Thyroid gland (tissue), 4 donors: ENCODE data around the gene NUDT21. TPM values are rescaled to one million over a fixed set of nuclear protein-coding genes. Genes with fewer than 3 reads are reported as not detected.

Experiments used
- DNase-seq, 2 donors: peaks; one replicate each; pipeline ENCODE4 v3.0.0-alpha.2; 2019
- H3K27ac ChIP-seq, 3 donors: fragments of 200-600 bp; sonication (generic); 1 replicate in 2 of 3; 2 replicates in 1 of 3; pipeline ENCODE4 v1.5.1; 2016 to 2019; ENCODE audit warnings: mild to moderate bottlenecking in 1 of 3, moderate library complexity in 1 of 3
- H3K27me3 ChIP-seq: fragments of 200-600 bp; sonication (generic); one replicate; pipeline ENCODE4 v1.5.1; 2019
- H3K36me3 ChIP-seq, 2 donors: fragments of 200-600 bp; sonication (generic); one replicate each; pipeline ENCODE4 v1.5.1; 2016 to 2019
- H3K4me1 ChIP-seq, 2 donors: fragments of 200-600 bp; sonication (generic); one replicate each; pipeline ENCODE4 v1.5.1; 2017 to 2019
- H3K4me3 ChIP-seq, 3 donors: fragments of 200-600 bp; sonication (generic); replicated peaks in 1 of 3; 1 replicate in 2 of 3; 2 replicates in 1 of 3; pipeline ENCODE4 v1.5.1; 2016; ENCODE audit warnings: mild to moderate bottlenecking in 1 of 3
- H3K9me3 ChIP-seq: fragments of 200-600 bp; sonication (generic); one replicate; pipeline ENCODE4 v1.5.1; 2017
- POLR2A ChIP-seq, 2 donors: fragments of 450-650 bp; IDR thresholded peaks; one replicate each; pipeline ENCODE4 v1.6.1; 2017; ENCODE audit warnings: antibody characterized with exemption in 2 of 2, mild to moderate bottlenecking in 2 of 2, moderate library complexity in 1 of 2
- WGBS, 2 donors: methylation state at CpG; one replicate each; pipeline ENCODE4 v1.1.5; 2017; 5-methylcytosine and 5-hydroxymethylcytosine counted together
- intact Hi-C: fragments of 100-400 bp; cut with DNase I; formaldehyde crosslinking; loops from one replicate; pipeline ENCODE4 v1.15.1; 2023
- total RNA-seq, 4 donors: library from RNA; depleted of rRNA; stranded (reverse); fragments of >200 nt; gene quantifications; one replicate each; pipeline ENCODE4 v1.2.3, GENCODE V29; 2016
- TF ChIP-seq, protein P1 (sequence below), 6 experiments: fragments of 200-600 bp in 3 of 6; fragments of 450-650 bp in 3 of 6; sonication (generic) in 3 of 6; IDR thresholded peaks; one replicate each; pipeline ENCODE4 v1.5.1; 2016 to 2019; ENCODE audit warnings: antibody characterized with exemption in 6 of 6, mild to moderate bottlenecking in 2 of 6, inconsistent platforms in 1 of 6, moderate library complexity in 1 of 6

NUDT21 gene
- total RNA-seq, 4 donors from 2014 or later, result 55.0 to 120 (median 68.2) TPM

DNA sequence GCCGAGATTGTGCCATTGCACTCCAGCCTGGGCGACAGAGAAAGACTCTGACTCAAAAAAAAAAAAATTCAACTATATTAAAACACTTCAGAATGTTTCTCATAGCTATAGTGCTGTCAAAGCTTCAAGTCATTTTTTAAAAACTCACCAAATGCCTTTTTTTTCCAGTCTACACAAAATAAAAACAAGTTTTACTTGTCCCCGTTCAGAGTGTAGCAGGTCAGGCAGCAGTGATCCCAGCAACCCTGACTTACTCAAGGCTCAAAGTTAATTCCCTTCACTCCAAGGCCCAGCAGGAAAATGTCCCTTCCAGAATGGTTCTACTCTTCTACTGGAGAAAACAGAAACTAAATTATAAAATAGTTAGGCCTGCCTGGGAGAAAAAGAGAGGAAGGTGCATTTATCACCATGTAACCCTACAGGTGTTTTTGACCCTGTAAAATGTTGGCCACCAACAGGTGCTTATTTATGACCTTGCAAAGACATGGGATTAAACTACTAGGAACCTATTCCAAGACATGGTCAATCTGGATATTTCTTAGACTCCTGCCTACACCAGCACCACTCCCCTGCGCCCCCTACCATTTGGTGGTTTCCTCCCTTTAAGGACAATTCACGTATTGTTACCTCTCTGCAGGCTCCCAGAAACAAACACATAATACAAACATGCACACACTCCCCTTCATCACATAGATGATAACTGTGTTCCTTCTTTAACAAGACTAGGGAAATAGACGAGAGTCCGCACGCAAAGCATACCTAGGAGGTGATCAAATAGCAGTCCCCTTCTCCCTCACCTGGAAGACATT, 31.2 kb downstream of the NUDT21 start:
- no peak for DNase-seq
- H3K4me3 ChIP-seq, result no peak overlapping the region
- H3K9me3 ChIP-seq, result no peaks in the 10 kb centered on the region
- peaks cover 32 to 43% of the 10 kb centered on the region in 2 donors for H3K4me1 ChIP-seq
- 90 to 92% methylated on average over 8 of the region's 8 CpGs for WGBS, 2 donors
- H3K36me3 ChIP-seq, result no peaks in the 10 kb centered on the region
- no peak for TF ChIP-seq POLR2A (IDR thresholded peaks at IDR 0.05)
- TF ChIP-seq, protein P1, sequence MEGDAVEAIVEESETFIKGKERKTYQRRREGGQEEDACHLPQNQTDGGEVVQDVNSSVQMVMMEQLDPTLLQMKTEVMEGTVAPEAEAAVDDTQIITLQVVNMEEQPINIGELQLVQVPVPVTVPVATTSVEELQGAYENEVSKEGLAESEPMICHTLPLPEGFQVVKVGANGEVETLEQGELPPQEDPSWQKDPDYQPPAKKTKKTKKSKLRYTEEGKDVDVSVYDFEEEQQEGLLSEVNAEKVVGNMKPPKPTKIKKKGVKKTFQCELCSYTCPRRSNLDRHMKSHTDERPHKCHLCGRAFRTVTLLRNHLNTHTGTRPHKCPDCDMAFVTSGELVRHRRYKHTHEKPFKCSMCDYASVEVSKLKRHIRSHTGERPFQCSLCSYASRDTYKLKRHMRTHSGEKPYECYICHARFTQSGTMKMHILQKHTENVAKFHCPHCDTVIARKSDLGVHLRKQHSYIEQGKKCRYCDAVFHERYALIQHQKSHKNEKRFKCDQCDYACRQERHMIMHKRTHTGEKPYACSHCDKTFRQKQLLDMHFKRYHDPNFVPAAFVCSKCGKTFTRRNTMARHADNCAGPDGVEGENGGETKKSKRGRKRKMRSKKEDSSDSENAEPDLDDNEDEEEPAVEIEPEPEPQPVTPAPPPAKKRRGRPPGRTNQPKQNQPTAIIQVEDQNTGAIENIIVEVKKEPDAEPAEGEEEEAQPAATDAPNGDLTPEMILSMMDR (IDR thresholded peaks at IDR 0.05), result no peak
- H3K27me3 ChIP-seq, result no peaks in the 10 kb centered on the region
- H3K27ac ChIP-seq, result no peak overlapping the region
- intact Hi-C loops, result no loop called here

DNA sequence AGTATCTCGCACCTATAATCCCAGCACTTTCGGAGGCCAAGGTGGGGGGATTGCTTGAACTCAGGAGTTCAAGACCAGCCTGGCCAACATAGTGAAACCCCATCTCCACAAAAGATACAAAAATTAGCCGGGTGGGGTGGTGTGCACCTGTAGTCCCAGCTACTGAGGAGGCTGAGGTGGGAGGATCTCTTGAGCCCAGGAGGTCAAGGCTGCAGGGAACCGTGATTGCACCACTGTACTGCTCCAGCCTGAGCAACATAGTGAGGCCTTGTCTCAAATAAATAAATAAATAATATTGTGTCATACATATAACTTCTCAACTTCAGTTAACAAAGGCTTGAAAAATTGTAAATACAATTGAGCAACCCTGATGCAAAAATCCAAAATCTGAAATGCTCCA, 34.0 kb downstream of the NUDT21 start:
- Histone ChIP-seq H3K4me1 (peaks cover 20 to 30% of the 10 kb centered on the region in 2 donors), H3K27me3 (no peaks in the 10 kb centered on the region), H3K27ac (no peak overlapping the region), H3K36me3 (no peaks in the 10 kb centered on the region), H3K4me3 (no peak overlapping the region), H3K9me3 (no peaks in the 10 kb centered on the region)
- no peak for DNase-seq
- intact Hi-C loops, result no loop called here
- TF ChIP-seq, protein P1 (IDR thresholded peaks at IDR 0.05), result no peak
- no peak for TF ChIP-seq POLR2A (IDR thresholded peaks at IDR 0.05)
- WGBS, 2 donors, result 95 to 99% methylated on average over 4 of the region's 4 CpGs

DNA sequence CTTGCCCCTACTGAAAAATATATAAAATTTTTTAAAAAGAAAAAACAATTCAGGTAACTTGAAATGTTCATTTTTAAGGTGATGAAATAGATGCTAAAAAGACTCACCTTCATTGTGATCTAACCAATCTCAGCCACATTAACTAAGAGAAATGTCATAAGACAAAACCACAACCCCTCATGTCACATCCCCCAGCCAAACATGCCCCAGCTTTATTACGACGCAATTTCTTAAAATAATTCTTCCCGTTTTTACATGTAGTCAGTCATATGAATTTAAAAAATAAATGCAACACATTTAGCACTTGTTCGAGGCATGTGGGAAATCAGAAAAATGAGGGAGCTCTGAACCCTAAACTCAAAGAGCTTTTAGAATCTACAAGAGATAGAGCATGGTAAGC, 35.3 kb downstream of the NUDT21 start:
- TF ChIP-seq, protein P1 (IDR thresholded peaks at IDR 0.05), result no peak
- no peak for TF ChIP-seq POLR2A (IDR thresholded peaks at IDR 0.05)
- H3K9me3 ChIP-seq, result no peaks in the 10 kb centered on the region
- no peak overlapping the region for H3K27ac ChIP-seq
- H3K27me3 ChIP-seq, result no peaks in the 10 kb centered on the region
- intact Hi-C loops, result no loop called here
- WGBS, 2 donors, result 92 to 96% methylated on average over 4 of the region's 4 CpGs
- H3K4me3 ChIP-seq, result no peak overlapping the region
- no peak for DNase-seq
- no peaks in the 10 kb centered on the region for H3K36me3 ChIP-seq
- peaks cover 11 to 17% of the 10 kb centered on the region in 2 donors for H3K4me1 ChIP-seq

DNA sequence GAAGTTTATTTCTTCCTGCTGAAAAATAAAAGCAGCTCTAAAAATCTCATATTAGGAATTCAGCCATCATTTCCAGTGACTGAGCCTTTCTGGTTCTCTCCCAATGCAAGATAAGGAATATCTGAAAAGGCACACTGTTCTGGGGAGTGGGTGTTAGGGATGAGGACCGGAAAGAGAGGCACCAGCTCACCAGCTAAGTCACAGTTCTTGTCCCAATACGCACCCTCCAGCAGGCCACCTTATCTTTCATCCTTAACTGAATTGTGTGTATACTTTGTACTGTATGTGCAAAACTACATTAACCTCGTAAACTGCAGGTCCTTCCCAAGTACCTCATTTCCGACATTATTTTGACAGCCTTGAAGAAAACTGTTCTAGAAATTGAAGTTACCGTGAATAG, 36.8 kb downstream of the NUDT21 start:
- Histone ChIP-seq H3K4me1 (peaks cover 0 to 5% of the 10 kb centered on the region in 2 donors), H3K27ac (no peak overlapping the region), H3K27me3 (no peaks in the 10 kb centered on the region), H3K36me3 (peaks cover 0 to under 1% of the 10 kb centered on the region in 2 donors), H3K4me3 (no peak overlapping the region), H3K9me3 (no peaks in the 10 kb centered on the region)
- TF ChIP-seq POLR2A (IDR thresholded peaks at IDR 0.05), result no peak
- TF ChIP-seq, protein P1 (IDR thresholded peaks at IDR 0.05), result no peak
- 90 to 92% methylated on average over 5 of the region's 5 CpGs for WGBS, 2 donors
- DNase-seq, result no peak
- intact Hi-C loops, result no loop called here

DNA sequence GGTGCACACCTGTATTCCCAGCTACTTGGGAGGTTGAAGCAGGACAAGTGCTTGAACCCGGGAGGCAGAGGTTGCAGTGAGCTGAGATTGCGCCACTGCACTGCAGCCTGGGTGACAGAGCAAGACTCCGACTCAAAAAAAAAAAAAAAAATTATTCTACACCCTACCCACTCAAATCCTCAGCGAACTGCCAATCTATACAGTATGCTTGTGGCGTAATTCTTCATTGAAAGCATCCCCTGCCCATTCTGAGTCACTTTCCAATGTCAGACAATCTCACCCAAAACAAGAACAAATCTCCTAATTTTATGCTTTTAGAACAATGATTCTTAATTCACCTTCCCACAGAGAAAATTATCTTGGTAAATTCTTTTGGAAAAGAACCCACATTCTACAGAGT, 37.8 kb downstream of the NUDT21 start:
- Histone ChIP-seq H3K27ac (no peak overlapping the region), H3K4me3 (no peak overlapping the region), H3K27me3 (no peaks in the 10 kb centered on the region), H3K9me3 (no peaks in the 10 kb centered on the region), H3K36me3 (peaks cover 5 to 6% of the 10 kb centered on the region in 2 donors), H3K4me1 (peaks cover 0 to 5% of the 10 kb centered on the region in 2 donors)
- TF ChIP-seq, protein P1 (IDR thresholded peaks at IDR 0.05), result no peak
- no peak for TF ChIP-seq POLR2A (IDR thresholded peaks at IDR 0.05)
- WGBS, 2 donors, result 74 to 80% methylated on average over 5 of the region's 5 CpGs
- DNase-seq, result no peak
- intact Hi-C loops, result no loop called here
